ENCODE results near the gene PBLD. TPM values are rescaled to one million over a fixed set of nuclear protein-coding genes. Genes with fewer than 3 reads are reported as not detected.
A peak's percentile ranks its signal among the peaks of the same experiment; 100 is the strongest.

PBLD gene
- total and polyA plus RNA-seq, 9 of the 15 experiments (the other 6 are each of a cell fraction or from before 2014, with no cell fraction given) = 1.2 to 4.3 (median 2.5) TPM

GRCh38 chr10:68332259-68333057, at the start of gene PBLD (continued):
- TF ChIP-seq SFPQ (IDR thresholded peaks at IDR 0.05; ENCODE audit: low read depth, low read length) (no peak), ZNF518B (CRISPR knock-in tag; IDR thresholded peaks at IDR 0.05) (no peak), PCBP1 (IDR thresholded peaks at IDR 0.05; ENCODE audit: low read depth, low read length, poor library complexity, severe bottlenecking) (peak; percentile 96), E2F6 (IDR thresholded peaks at IDR 0.05; ENCODE audit: borderline replicate concordance in 1 of 2, extremely low read depth in 1 of 2, insufficient read depth in 1 of 2, insufficient read length in 1 of 2, low read depth in 1 of 2, low read length in 1 of 2, poor library complexity in 1 of 2, severe bottlenecking in 1 of 2) (peak in 1 of 2 experiments; percentile 21), CBFB (CRISPR knock-in tag; IDR thresholded peaks at IDR 0.05) (no peak), ARID3B (CRISPR knock-in tag; IDR thresholded peaks at IDR 0.05; ENCODE audit: borderline replicate concordance) (0 out of 2 replicates have a peak, but pooled peaks have one; percentile 71), HINFP (tag; conservative IDR thresholded peaks at IDR 0.05; ENCODE audit: low read depth) (no peak), MAFK (IDR thresholded peaks at IDR 0.05; ENCODE audit: low read length) (no peak), ZNF174 (CRISPR knock-in tag; IDR thresholded peaks at IDR 0.05) (no peak), EHMT2 (IDR thresholded peaks at IDR 0.05) (peak; percentile 18; the same call in 1 of the 2 replicates), POLR2H (tag; IDR thresholded peaks at IDR 0.05; ENCODE audit: low read depth) (peak; percentile 44), FOXJ2 (tag; IDR thresholded peaks at IDR 0.05) (no peak), SRSF7 (optimal IDR thresholded peaks at IDR 0.05; ENCODE audit: low read depth, low read length) (no peak)
